NT2/D1 (cell line): Measurements from ENCODE around the gene ELANE.

Experiments
- YY1 ChIP-seq: IDR thresholded peaks from 2 replicates; pipeline ENCODE4 v1.6.1; 2011; ENCODE audit not compliant: insufficient read length, insufficient read depth
- ZNF274 ChIP-seq: IDR thresholded peaks from 2 replicates; pipeline ENCODE4 v1.6.1; 2011; ENCODE audit warnings: mild to moderate bottlenecking, low read depth, low read length

- no peak for TF ChIP-seq YY1
- no peak for TF ChIP-seq ZNF274
Measured at GRCh38 chr19:812049-812746, 39.9 kb upstream of the ELANE start.
